Panc1 (cell line): Measurements from ENCODE around the gene LMF1.

Experiments used
- POLR2AphosphoS5 ChIP-seq: IDR thresholded peaks from 2 replicates; pipeline ENCODE4 v1.6.1; 2012; ENCODE audit warnings: mild to moderate bottlenecking, low read depth, low read length, moderate library complexity
- SIN3A ChIP-seq: IDR thresholded peaks from 2 replicates; pipeline ENCODE4 v1.6.1; 2012; ENCODE audit warnings: low read depth, mild to moderate bottlenecking, low read length, moderate library complexity, borderline replicate concordance; ENCODE audit not compliant: insufficient read depth
- TCF7L2 ChIP-seq: IDR thresholded peaks from 2 replicates; pipeline ENCODE4 v1.6.1; 2011; ENCODE audit warnings: mild to moderate bottlenecking, low read depth, low read length, inconsistent platforms
- TF ChIP-seq, protein P1 (sequence below): fragments of 450-650 bp; IDR thresholded peaks from 2 replicates; pipeline ENCODE4 v1.5.1; 2017; ENCODE audit warnings: mild to moderate bottlenecking
- TF ChIP-seq, protein P2 (sequence below), 2 experiments: IDR thresholded peaks; 2 replicates each; pipeline ENCODE4 v1.6.1; 2011 to 2012; ENCODE audit warnings: low read depth in 2 of 2, control low read depth in 1 of 2, low read length in 1 of 2, mild to moderate bottlenecking in 1 of 2, moderate library complexity in 1 of 2; ENCODE audit not compliant: insufficient read depth in 1 of 2

DNA sequence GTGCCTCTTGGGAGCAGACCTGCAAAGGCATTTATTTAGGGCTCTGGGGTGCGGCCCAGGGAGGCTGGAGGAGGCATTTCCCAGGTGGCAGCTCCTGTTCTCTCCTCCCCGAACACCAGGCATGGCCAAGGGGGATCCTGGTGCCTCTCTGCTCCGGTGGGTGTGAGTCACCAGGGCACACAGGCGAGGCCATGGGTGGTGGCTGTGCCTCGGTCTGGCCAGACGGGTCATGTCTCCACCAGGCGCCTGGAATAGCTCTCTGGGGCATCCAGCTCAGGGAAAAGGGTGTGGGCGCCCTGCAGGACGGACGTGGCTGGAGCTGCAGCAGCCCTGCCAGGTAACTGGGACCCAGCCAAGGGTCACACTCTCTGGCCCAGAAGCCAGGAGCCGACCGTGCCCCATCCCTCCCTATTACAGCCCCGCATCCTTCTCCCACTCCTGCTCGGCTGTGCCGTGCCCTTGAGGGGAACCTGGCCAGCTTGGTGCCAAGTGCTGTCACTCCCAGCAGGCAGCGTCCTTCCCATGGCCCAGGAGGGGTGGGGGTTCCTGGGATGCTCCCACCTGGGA lies 36.6 kb upstream of the LMF1 start:
- TF ChIP-seq, protein P1, sequence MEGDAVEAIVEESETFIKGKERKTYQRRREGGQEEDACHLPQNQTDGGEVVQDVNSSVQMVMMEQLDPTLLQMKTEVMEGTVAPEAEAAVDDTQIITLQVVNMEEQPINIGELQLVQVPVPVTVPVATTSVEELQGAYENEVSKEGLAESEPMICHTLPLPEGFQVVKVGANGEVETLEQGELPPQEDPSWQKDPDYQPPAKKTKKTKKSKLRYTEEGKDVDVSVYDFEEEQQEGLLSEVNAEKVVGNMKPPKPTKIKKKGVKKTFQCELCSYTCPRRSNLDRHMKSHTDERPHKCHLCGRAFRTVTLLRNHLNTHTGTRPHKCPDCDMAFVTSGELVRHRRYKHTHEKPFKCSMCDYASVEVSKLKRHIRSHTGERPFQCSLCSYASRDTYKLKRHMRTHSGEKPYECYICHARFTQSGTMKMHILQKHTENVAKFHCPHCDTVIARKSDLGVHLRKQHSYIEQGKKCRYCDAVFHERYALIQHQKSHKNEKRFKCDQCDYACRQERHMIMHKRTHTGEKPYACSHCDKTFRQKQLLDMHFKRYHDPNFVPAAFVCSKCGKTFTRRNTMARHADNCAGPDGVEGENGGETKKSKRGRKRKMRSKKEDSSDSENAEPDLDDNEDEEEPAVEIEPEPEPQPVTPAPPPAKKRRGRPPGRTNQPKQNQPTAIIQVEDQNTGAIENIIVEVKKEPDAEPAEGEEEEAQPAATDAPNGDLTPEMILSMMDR, result no peak
- TF ChIP-seq, protein P2, sequence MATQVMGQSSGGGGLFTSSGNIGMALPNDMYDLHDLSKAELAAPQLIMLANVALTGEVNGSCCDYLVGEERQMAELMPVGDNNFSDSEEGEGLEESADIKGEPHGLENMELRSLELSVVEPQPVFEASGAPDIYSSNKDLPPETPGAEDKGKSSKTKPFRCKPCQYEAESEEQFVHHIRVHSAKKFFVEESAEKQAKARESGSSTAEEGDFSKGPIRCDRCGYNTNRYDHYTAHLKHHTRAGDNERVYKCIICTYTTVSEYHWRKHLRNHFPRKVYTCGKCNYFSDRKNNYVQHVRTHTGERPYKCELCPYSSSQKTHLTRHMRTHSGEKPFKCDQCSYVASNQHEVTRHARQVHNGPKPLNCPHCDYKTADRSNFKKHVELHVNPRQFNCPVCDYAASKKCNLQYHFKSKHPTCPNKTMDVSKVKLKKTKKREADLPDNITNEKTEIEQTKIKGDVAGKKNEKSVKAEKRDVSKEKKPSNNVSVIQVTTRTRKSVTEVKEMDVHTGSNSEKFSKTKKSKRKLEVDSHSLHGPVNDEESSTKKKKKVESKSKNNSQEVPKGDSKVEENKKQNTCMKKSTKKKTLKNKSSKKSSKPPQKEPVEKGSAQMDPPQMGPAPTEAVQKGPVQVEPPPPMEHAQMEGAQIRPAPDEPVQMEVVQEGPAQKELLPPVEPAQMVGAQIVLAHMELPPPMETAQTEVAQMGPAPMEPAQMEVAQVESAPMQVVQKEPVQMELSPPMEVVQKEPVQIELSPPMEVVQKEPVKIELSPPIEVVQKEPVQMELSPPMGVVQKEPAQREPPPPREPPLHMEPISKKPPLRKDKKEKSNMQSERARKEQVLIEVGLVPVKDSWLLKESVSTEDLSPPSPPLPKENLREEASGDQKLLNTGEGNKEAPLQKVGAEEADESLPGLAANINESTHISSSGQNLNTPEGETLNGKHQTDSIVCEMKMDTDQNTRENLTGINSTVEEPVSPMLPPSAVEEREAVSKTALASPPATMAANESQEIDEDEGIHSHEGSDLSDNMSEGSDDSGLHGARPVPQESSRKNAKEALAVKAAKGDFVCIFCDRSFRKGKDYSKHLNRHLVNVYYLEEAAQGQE (IDR thresholded peaks at IDR 0.05; ENCODE audit: insufficient read depth in 1 of 2, low read depth in 2 of 2, low read length in 1 of 2), result no peak
- TF ChIP-seq POLR2AphosphoS5 (no peak), SIN3A (no peak), TCF7L2 (no peak)
